Retina (tissue), 1 donor: Measurements from ENCODE around the gene LHFPL5.

Experiments
- DNase-seq: peaks from one replicate; pipeline ENCODE4 v3.0.0-alpha.2; 2016

Gene LHFPL5

GRCh38 chr6:35794536-35795452 is 10.4 kb upstream of the LHFPL5 start:
- DNase-seq: no peak

DNA sequence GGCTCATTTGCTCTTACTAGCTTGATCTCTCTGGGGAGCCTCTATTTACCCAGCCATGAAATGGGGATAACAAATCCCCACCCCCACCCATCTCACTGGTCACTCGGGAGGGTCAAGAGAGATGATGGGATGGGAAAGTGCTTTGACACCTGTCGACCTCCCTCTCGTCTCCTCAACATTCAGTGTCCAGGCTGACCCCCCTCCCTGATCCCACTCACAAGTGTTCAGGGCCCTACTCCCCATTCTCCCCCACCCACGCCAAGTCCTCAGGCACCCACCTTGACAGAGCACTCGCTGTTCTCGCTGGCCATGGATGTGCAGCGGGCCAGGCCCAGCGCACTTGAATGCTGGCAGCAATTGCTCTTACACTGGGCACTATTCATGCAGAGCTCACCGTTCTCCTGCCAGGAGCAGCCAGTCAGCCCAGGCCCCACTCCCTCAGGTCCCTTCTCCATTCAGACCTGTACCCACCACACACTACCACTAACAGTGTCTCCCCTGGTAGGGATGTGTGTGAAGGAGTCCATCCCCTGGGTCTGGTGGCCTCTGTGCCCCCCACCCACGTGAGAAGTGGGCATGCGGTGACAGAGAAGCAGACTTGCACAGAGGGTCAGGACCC is 9.6 kb upstream of the LHFPL5 start:
- no peak for DNase-seq

DNA sequence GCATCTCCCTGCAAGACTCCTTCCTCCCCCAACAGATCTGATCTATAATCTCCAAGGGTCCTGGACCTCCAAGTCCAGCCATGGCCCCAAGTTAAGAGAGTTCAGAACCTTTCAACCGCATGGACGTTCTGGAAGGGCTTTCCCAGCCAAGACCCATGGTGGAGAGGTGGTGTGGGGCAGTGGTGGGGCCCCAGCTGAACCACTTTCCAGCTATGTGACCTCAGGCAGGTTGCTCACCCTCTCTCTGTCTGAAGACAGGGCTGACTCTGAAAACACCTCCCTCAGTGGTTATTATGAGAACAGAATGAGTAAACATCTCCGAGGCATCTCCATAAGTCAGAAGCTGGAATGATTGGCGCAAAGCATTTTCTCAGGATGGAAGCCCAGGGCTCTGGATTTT is 8.9 kb upstream of the LHFPL5 start:
- no peak for DNase-seq

- DNase-seq: peak; percentile 48
Observed at GRCh38 chr6:35797837-35798526, 7.2 kb upstream of the LHFPL5 start.

DNA sequence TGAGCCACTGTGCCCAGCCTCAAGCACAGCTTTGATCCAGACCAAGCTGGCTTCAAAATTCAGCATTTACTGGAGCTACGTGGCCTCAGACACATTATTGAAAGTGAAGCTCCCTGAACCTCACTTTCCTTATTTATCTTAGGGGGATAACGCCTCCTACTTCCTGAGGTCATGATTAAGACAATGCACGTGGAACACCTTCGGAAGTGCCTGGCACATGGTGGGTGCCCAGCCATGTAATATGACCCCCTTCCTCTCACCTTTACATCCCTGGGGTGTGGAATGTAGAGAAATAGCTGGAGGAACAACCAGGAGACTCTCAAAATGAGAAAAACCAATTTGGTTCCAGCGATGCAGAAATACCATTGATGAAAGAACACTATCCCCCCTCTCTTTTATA is 6.4 kb upstream of the LHFPL5 start:
- no peak for DNase-seq

- no peak for DNase-seq
Observed at GRCh38 chr6:35801148-35801547, 4.0 kb upstream of the LHFPL5 start.

- no peak for DNase-seq
Observed at GRCh38 chr6:35808688-35809087, 3.5 kb downstream of the LHFPL5 start.

- no peak for DNase-seq
Observed at GRCh38 chr6:35809809-35810208, 4.7 kb downstream of the LHFPL5 start.

- no peak for DNase-seq
Observed at GRCh38 chr6:35810971-35811698, 6.0 kb downstream of the LHFPL5 start.

DNA sequence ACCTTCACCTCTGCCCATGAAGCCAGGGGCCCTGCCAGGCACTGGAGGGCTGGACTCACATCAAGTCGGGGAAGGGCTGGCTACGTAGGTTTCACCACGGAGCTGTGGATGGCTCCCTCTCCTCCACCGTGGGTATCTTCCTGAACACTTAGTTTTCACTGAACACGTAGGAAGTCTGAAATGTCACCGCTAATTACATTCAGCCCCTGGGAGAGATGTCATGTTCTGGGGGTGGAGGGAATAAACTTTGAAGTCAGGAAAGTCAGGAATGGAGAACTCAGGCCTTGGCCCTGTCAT is 6.5 kb downstream of the LHFPL5 start:
- DNase-seq: no peak

DNA sequence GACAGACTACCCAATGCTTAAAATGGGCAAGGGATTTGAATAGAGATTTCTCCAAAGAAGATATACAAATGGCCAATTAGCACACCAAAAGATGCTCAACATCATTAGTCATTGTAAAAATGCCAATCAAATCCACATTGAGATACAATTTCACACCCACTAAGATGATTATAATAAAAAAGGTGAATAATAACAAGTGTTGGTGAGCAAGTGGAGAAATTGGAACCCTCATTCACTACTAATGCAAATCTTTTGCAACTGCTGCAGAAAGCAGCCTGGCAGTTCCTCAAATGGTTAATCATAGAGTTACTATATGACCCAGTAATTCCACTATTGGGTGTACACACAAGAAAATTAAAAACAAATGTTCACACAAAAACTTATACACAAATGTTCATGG is 12.4 kb downstream of the LHFPL5 start:
- DNase-seq: no peak

DNA sequence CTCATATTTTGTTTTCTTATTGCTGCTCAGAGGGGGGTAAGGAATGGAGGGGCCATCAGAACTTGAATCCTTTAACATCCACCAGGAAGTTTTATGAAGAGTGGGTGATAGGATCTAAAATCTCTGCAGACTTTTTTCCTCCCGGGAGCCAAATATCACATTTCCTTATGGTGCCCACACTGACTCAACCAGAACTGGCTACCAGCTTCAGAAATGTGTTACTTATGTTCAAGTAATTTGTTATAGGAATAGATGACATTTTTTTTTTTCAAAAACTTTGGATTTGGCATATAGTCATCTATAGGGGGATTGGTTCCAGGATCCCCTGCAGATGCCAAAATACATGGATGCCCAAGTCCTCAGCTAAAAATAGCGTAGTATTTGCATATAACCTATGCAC is 18.4 kb downstream of the LHFPL5 start:
- no peak for DNase-seq

DNA sequence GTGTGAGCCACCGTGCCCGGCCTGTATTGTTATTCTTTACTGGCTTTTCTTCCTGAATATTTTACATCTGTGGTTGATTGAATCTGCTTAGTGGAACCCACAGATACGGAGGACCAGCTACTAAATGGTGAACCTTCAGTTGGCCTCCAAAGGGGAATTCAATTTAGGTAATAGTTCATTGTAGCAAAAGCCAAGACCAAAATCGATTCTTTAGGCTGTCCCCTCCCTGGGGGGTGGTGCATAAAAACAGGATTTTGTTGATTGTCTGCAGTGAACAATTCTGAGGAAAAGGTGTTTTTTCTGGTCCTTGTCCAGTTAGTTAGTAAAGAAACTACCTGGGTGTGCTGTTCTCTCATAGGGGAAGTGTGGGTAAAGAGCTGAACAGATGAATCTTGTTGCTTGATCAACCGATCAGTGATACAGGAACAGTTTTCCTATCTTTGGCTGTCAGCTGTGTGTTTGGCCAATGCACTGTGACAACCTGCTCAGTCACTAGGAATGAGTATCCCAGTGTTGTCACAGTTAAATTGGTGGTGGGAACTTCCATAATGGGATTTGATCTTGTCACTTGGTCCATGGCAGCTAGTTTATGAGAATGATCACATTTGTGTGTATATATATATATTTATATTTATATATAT is 19.5 kb downstream of the LHFPL5 start:
- no peak for DNase-seq

- DNase-seq: no peak
Observed at GRCh38 chr6:35829306-35829705, 24.2 kb downstream of the LHFPL5 start.

- DNase-seq: no peak
Observed at GRCh38 chr6:35831257-35832007, 26.3 kb downstream of the LHFPL5 start.

GRCh38 chr6:35833536-35833935 is 28.4 kb downstream of the LHFPL5 start:
- DNase-seq: no peak

GRCh38 chr6:35839019-35839418 is 33.9 kb downstream of the LHFPL5 start:
- DNase-seq: no peak

GRCh38 chr6:35842381-35842780 is 37.2 kb downstream of the LHFPL5 start:
- DNase-seq: no peak

DNA sequence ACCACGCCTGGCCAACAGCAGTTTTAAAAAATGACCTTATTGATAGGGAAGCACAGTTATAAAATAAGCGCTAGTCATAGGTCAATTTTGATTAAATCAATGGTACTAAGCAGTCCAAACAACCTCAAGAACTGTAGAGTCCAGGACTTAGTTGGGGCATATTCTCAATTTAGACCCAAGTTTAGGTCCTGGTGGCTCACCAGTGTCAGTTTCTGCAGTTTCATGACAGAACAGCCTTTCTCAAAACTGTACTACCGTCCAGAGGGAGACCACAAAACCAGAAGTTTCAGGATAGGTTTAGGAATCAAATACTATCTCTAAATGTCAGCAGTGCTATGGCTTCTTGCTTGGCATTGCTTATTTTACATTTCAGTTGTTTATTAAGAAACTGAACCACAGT is 39.1 kb downstream of the LHFPL5 start:
- no peak for DNase-seq

- no peak for DNase-seq
Observed at GRCh38 chr6:35850208-35850607, 45.1 kb downstream of the LHFPL5 start.

GRCh38 chr6:35852994-35853393 is 47.8 kb downstream of the LHFPL5 start:
- DNase-seq: no peak

DNA sequence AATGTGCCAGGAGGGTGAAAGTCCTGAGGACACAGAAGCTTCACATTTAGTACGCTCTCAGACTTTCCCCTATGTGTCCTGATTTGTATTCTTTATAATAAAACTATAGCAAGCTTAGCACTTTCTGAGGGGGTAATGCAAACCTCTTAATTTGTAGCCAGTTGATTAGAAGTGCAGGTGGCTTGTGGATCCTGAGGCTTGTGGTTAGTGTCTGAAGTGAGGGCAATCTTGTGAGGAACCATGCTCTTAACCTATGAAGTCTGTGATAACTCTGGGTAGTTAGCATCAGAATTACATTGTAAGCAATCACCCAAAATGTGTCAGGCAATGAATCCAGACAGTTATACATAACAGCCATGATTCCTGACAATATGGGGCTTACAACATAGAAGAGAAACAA is 51.1 kb downstream of the LHFPL5 start:
- no peak for DNase-seq
